ENCODE data around the gene PHLPP1.
"Not testable (repeated sequence)": the region's sequence is repeated elsewhere in the genome, so short reads cannot be mapped to it uniquely, and the experiment has no call there.

Gene PHLPP1

GRCh38 chr18:62709908-62710307 is 5.4 kb upstream of the PHLPP1 start:
- ATAC-seq (replicated peaks; ENCODE audit: extremely low read depth, poor library complexity, severe bottlenecking); H3K36me3 Mint-ChIP-seq (ENCODE audit: insufficient read depth); H3K4me3 Mint-ChIP-seq; H3K9me3 Mint-ChIP-seq; H3K27ac Mint-ChIP-seq (ENCODE audit: low read depth); DNase-seq (ENCODE audit: low spot score in 2 of 2); H3K4me1 Mint-ChIP-seq: not testable (repeated sequence)
- peaks cover 25% of the 10 kb centered on the region for H3K27me3 Mint-ChIP-seq

GRCh38 chr18:62710417-62710816 is 4.9 kb upstream of the PHLPP1 start:
- Mint-ChIP-seq H3K9me3 (no peaks in the 10 kb centered on the region), H3K4me3 (no peak overlapping the region), H3K27me3 (peaks cover 20% of the 10 kb centered on the region), H3K36me3 (ENCODE audit: insufficient read depth) (peaks cover 6% of the 10 kb centered on the region), H3K27ac (ENCODE audit: low read depth) (no peak overlapping the region), H3K4me1 (peaks cover 5% of the 10 kb centered on the region)
- DNase-seq (ENCODE audit: low spot score in 2 of 2) (no peak), ATAC-seq (replicated peaks; ENCODE audit: extremely low read depth, poor library complexity, severe bottlenecking) (no peak)

GRCh38 chr18:62711781-62712180 is 3.6 kb upstream of the PHLPP1 start:
- peaks cover 7% of the 10 kb centered on the region for H3K27me3 Mint-ChIP-seq
- peaks cover 6% of the 10 kb centered on the region for H3K36me3 Mint-ChIP-seq (ENCODE audit: insufficient read depth)
- no peak overlapping the region for H3K4me3 Mint-ChIP-seq

DNA sequence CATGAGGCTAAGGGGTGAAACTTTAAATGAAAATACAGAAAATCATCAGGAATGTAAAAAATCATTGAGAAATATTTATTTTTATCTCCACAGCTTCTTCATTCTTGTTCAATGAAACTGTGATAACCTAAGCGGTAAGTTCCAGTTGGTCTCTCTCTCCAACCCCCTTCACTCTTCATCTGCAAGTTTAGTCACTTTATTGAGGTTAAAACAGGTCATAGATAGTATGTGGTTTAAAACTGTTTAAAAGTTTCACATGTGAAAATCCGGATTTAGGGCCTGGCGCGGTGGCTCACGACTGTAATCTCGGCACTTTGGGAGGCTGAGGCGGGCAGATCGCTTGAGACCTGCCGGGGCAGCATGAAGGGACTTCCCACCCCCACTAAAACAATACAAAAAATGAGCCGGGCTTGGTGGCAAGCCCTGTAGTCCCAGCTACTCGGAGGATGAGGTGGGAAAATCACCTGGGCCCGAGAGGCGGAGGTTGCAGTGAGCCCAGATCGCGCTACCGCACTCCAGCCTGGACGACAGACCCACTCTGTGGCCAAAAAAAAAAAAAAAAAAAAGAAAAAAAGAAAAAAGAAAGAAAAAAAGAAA is 1.6 kb upstream of the PHLPP1 start:
- DNase-seq (ENCODE audit: low spot score in 2 of 2) = no peak
- H3K27ac Mint-ChIP-seq (ENCODE audit: low read depth) = peak overlapping the region; percentile 80
- no peak for ATAC-seq (replicated peaks; ENCODE audit: extremely low read depth, poor library complexity, severe bottlenecking)
- H3K4me3 Mint-ChIP-seq = no peak overlapping the region
- peaks cover 16% of the 10 kb centered on the region for H3K4me1 Mint-ChIP-seq
- H3K9me3 Mint-ChIP-seq = no peaks in the 10 kb centered on the region
- H3K27me3 Mint-ChIP-seq = peaks cover 2% of the 10 kb centered on the region
- peaks cover 10% of the 10 kb centered on the region for H3K36me3 Mint-ChIP-seq (ENCODE audit: insufficient read depth)

More at GRCh38 chr18:62711781-62712180, 3.6 kb upstream of the PHLPP1 start:
- Mint-ChIP-seq H3K27ac (ENCODE audit: low read depth) (no peak overlapping the region), H3K4me1 (peaks cover 5% of the 10 kb centered on the region), H3K9me3 (no peaks in the 10 kb centered on the region)
- DNase-seq (ENCODE audit: low spot score in 2 of 2) = no peak
- no peak for ATAC-seq (replicated peaks; ENCODE audit: extremely low read depth, poor library complexity, severe bottlenecking)

GRCh38 chr18:62714671-62715435 is 488 bp upstream of the PHLPP1 start:
- ATAC-seq (replicated peaks; ENCODE audit: extremely low read depth, poor library complexity, severe bottlenecking) (peak; percentile 61), DNase-seq (ENCODE audit: low spot score in 2 of 2) (peak; percentile 79)
- Mint-ChIP-seq H3K4me3 (peak overlapping the region; percentile 85), H3K9me3 (no peaks in the 10 kb centered on the region), H3K36me3 (ENCODE audit: insufficient read depth) (peaks cover 10% of the 10 kb centered on the region), H3K27me3 (no peaks in the 10 kb centered on the region), H3K27ac (ENCODE audit: low read depth) (peak overlapping the region; percentile 80), H3K4me1 (peaks cover 27% of the 10 kb centered on the region)

DNA sequence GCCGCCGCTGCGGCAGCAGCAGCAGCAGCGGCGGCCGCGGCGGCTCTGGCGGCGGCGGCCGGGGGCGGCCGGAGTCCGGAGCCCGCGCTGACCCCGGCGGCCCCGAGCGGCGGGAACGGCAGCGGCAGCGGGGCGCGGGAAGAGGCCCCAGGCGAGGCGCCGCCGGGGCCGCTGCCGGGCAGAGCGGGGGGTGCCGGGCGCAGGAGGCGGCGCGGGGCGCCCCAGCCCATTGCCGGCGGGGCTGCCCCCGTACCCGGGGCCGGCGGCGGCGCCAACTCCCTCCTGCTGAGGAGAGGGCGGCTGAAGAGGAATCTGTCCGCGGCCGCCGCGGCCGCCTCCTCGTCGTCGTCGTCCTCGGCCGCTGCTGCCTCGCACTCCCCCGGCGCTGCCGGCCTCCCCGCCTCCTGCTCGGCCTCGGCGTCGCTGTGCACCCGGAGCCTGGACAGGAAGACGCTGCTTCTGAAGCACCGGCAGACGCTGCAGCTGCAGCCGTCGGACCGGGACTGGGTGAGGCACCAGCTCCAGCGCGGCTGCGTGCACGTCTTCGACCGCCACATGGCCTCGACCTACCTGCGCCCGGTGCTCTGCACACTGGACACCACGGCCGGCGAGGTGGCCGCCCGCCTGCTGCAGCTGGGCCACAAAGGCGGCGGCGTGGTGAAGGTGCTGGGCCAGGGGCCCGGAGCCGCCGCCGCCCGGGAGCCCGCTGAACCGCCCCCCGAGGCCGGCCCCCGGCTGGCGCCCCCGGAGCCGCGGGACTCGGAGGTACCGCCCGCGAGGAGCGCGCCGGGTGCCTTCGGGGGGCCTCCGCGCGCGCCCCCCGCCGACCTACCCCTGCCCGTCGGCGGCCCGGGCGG is 646 bp downstream of the PHLPP1 start:
- Mint-ChIP-seq H3K27me3 (no peaks in the 10 kb centered on the region), H3K9me3 (no peaks in the 10 kb centered on the region), H3K4me1 (peaks cover 28% of the 10 kb centered on the region), H3K4me3 (peak overlapping the region; percentile 85), H3K27ac (ENCODE audit: low read depth) (no peak overlapping the region), H3K36me3 (ENCODE audit: insufficient read depth) (peaks cover 10% of the 10 kb centered on the region)
- peak; percentile 49 to 50 for DNase-seq (ENCODE audit: low spot score in 2 of 2)
- ATAC-seq (replicated peaks; ENCODE audit: extremely low read depth, poor library complexity, severe bottlenecking) = peak; percentile 38

DNA sequence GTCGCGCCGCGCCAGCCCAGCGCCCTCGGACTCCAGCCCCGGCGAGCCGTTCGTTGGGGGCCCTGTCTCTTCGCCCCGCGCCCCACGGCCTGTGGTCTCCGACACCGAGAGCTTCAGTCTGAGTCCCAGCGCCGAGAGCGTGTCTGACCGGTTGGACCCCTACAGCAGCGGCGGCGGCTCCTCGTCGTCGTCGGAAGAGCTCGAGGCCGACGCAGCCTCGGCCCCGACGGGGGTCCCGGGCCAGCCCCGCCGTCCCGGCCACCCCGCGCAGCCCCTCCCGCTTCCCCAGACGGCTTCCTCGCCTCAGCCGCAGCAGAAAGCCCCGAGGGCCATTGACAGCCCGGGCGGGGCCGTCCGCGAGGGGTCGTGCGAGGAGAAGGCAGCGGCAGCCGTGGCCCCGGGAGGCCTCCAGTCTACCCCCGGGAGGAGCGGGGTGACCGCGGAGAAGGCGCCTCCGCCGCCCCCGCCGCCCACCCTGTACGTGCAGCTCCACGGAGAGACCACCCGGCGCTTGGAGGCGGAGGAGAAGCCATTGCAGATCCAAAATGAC is 1.4 kb downstream of the PHLPP1 start:
- H3K36me3 Mint-ChIP-seq (ENCODE audit: insufficient read depth) = peaks cover 10% of the 10 kb centered on the region
- DNase-seq (ENCODE audit: low spot score in 2 of 2) = peak; percentile 34 to 39
- H3K27ac Mint-ChIP-seq (ENCODE audit: low read depth) = peak overlapping the region; percentile 66
- H3K9me3 Mint-ChIP-seq = no peaks in the 10 kb centered on the region
- no peaks in the 10 kb centered on the region for H3K27me3 Mint-ChIP-seq
- peak overlapping the region; percentile 85 for H3K4me3 Mint-ChIP-seq
- H3K4me1 Mint-ChIP-seq = peaks cover 33% of the 10 kb centered on the region
- ATAC-seq (replicated peaks; ENCODE audit: extremely low read depth, poor library complexity, severe bottlenecking) = peak; percentile 16

DNA sequence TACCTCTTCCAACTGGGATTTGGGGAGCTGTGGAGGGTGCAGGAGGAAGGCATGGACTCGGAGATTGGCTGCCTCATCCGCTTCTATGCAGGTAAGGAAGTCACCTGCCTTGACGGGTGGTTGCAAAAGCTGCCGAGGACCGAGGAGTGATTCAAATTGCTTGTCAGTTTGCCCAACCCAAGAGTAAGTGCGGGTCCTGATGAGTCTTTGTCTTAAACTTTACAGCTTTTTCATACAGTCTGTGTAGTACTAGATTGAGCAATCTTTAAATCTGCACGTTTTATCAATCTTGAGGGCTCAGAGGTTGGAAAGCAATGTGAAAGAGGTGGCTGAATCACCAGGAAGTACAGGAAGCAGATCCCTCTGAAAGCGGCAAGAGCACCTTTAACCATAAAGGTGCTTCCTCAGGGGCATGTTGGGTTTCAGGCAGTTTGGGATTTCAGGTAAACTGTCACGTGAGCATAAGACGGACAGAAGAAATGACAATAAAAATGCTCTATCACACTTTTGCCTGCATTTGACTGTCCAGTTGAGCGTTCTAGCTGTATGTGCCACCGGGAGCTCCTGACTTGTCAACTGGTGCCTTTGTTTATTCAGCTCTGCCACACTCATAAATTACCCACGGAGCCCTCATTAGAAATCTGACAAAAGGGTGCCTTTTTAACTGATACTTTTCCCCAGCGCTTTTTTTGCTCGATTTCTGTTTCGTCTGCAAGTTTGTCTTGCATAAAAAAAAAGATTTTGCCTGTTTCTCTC is 2.0 kb downstream of the PHLPP1 start:
- Mint-ChIP-seq H3K4me1 (peaks cover 33% of the 10 kb centered on the region), H3K4me3 (peak overlapping the region; percentile 85), H3K27ac (ENCODE audit: low read depth) (peak overlapping the region; percentile 66), H3K27me3 (no peaks in the 10 kb centered on the region), H3K9me3 (no peaks in the 10 kb centered on the region), H3K36me3 (ENCODE audit: insufficient read depth) (peaks cover 10% of the 10 kb centered on the region)
- DNase-seq (ENCODE audit: low spot score in 2 of 2) = peak; percentile 16 to 26
- ATAC-seq (replicated peaks; ENCODE audit: extremely low read depth, poor library complexity, severe bottlenecking) = peak; percentile 3

- Mint-ChIP-seq H3K27ac (ENCODE audit: low read depth) (no peak overlapping the region), H3K27me3 (no peaks in the 10 kb centered on the region), H3K9me3 (no peaks in the 10 kb centered on the region), H3K36me3 (ENCODE audit: insufficient read depth) (peaks cover 10% of the 10 kb centered on the region), H3K4me3 (peak overlapping the region; percentile 85), H3K4me1 (peaks cover 33% of the 10 kb centered on the region)
- no peak for DNase-seq (ENCODE audit: low spot score in 2 of 2)
- ATAC-seq (replicated peaks; ENCODE audit: extremely low read depth, poor library complexity, severe bottlenecking) = no peak
Observed at GRCh38 chr18:62717925-62718800, 2.8 kb downstream of the PHLPP1 start.

GRCh38 chr18:62720048-62720447 is 4.7 kb downstream of the PHLPP1 start:
- H3K27me3 Mint-ChIP-seq = no peaks in the 10 kb centered on the region
- no peak overlapping the region for H3K27ac Mint-ChIP-seq (ENCODE audit: low read depth)
- no peak for DNase-seq (ENCODE audit: low spot score in 2 of 2)
- H3K4me3 Mint-ChIP-seq = no peak overlapping the region
- peaks cover 33% of the 10 kb centered on the region for H3K4me1 Mint-ChIP-seq
- H3K36me3 Mint-ChIP-seq (ENCODE audit: insufficient read depth) = peaks cover 5% of the 10 kb centered on the region
- no peak for ATAC-seq (replicated peaks; ENCODE audit: extremely low read depth, poor library complexity, severe bottlenecking)
- H3K9me3 Mint-ChIP-seq = no peaks in the 10 kb centered on the region

Measured in central memory CD8-positive, alpha-beta T cell (primary cell).